Parathyroid adenoma (tissue), 2 donors: ENCODE measurements around the gene RTKN.
A peak's percentile ranks its signal among the peaks of the same experiment; 100 is the strongest.

ENCODE experiments used
- H2AFZ ChIP-seq: fragments of 300-600 bp; sonication (generic); one replicate; pipeline ENCODE4 v1.7.0; 2017; ENCODE audit warnings: antibody characterized with exemption, mild to moderate bottlenecking
- H3K27ac ChIP-seq: fragments of 300-600 bp; sonication (generic); one replicate; pipeline ENCODE4 v1.7.0; 2017
- H3K27me3 ChIP-seq: fragments of 300-600 bp; sonication (generic); one replicate; pipeline ENCODE4 v1.7.0; 2017; ENCODE audit warnings: low read length; ENCODE audit not compliant: control insufficient read depth, insufficient read depth
- H3K36me3 ChIP-seq: fragments of 300-600 bp; sonication (generic); one replicate; pipeline ENCODE4 v1.7.0; 2017; ENCODE audit warnings: low read length; ENCODE audit not compliant: control insufficient read depth, insufficient read depth
- H3K4me1 ChIP-seq: fragments of 300-600 bp; sonication (generic); one replicate; pipeline ENCODE4 v1.7.0; 2017; ENCODE audit warnings: control low read depth
- H3K4me2 ChIP-seq: fragments of 300-600 bp; sonication (generic); one replicate; pipeline ENCODE4 v1.7.0; 2017; ENCODE audit warnings: low read length
- H3K4me3 ChIP-seq: fragments of 300-600 bp; sonication (generic); one replicate; pipeline ENCODE4 v1.7.0; 2017; ENCODE audit warnings: low read depth, low read length
- H3K79me2 ChIP-seq: fragments of 300-600 bp; sonication (generic); one replicate; pipeline ENCODE4 v1.7.0; 2017; ENCODE audit warnings: control low read depth
- H3K9ac ChIP-seq: fragments of 300-600 bp; sonication (generic); one replicate; pipeline ENCODE4 v1.7.0; 2017; ENCODE audit warnings: mild to moderate bottlenecking
- H3K9me3 ChIP-seq: fragments of 300-600 bp; sonication (generic); one replicate; pipeline ENCODE4 v1.7.0; 2017; ENCODE audit warnings: low read length; ENCODE audit not compliant: control insufficient read depth
- CTCF ChIP-seq: fragments of 300-600 bp; sonication (generic); IDR thresholded peaks from one replicate; pipeline ENCODE4 v1.7.0; 2017; ENCODE audit warnings: antibody characterized with exemption, mild to moderate bottlenecking
- donor health status: primary hyperparathyroidism.

The RTKN gene

GRCh38 chr2:74482801-74483674 is 41.3 kb upstream of the RTKN start, which contains the start of the genes CCDC142 and TTC31:
TSS of gene CCDC142 (minus strand) at chr2:74482998. CDS start at chr2:74482837, 161 bp downstream.
TSS of gene TTC31 (plus strand) at chr2:74483081. CDS start at chr2:74483096, 15 bp downstream.
- H2AFZ ChIP-seq, result peak within 1 kb of the TSS; percentile 79
- peak within 1 kb of the TSS; percentile 1 for H3K9ac ChIP-seq
- peak within 1 kb of the TSS; percentile 97 for H3K4me2 ChIP-seq
- H3K4me1 ChIP-seq, result no peaks in the 10 kb centered on the region
- H3K4me3 ChIP-seq, result peak within 1 kb of the TSS; percentile 94
- H3K36me3 ChIP-seq, result no peaks in the 10 kb centered on the region
- peak; percentile 93 for TF ChIP-seq CTCF
- no peaks in the 10 kb centered on the region for H3K27me3 ChIP-seq
- H3K79me2 ChIP-seq, result peaks cover 20% of the 10 kb centered on the region
- H3K27ac ChIP-seq, result peak within 1 kb of the TSS; percentile 83
- no peaks in the 10 kb centered on the region for H3K9me3 ChIP-seq

- no peaks in the 10 kb centered on the region for H3K27me3 ChIP-seq
- no peaks in the 10 kb centered on the region for H3K36me3 ChIP-seq
- peak overlapping the region; percentile 79 for H2AFZ ChIP-seq
- H3K9ac ChIP-seq, result peak overlapping the region; percentile 1
- no peaks in the 10 kb centered on the region for H3K4me1 ChIP-seq
- H3K4me3 ChIP-seq, result peak overlapping the region; percentile 94
- no peaks in the 10 kb centered on the region for H3K9me3 ChIP-seq
- peak overlapping the region; percentile 97 for H3K4me2 ChIP-seq
- peak overlapping the region; percentile 83 for H3K27ac ChIP-seq
- no peak for TF ChIP-seq CTCF
- peaks cover 20% of the 10 kb centered on the region for H3K79me2 ChIP-seq
These were observed 40.4 kb upstream of the RTKN start for GRCh38 chr2:74481961-74482800.

GRCh38 chr2:74481431-74481830 is 39.7 kb upstream of the RTKN start:
- Histone ChIP-seq H3K36me3 (no peaks in the 10 kb centered on the region), H3K9ac (no peak overlapping the region), H3K27ac (no peak overlapping the region), H3K4me2 (peak overlapping the region; percentile 97), H3K27me3 (no peaks in the 10 kb centered on the region), H3K9me3 (no peaks in the 10 kb centered on the region), H3K4me1 (no peaks in the 10 kb centered on the region), H2AFZ (no peak overlapping the region), H3K4me3 (peak overlapping the region; percentile 94), H3K79me2 (peaks cover 20% of the 10 kb centered on the region)
- no peak for TF ChIP-seq CTCF

- Histone ChIP-seq H3K9ac (no peak overlapping the region), H3K36me3 (no peaks in the 10 kb centered on the region), H3K79me2 (peaks cover 3% of the 10 kb centered on the region), H3K4me1 (peaks cover 8% of the 10 kb centered on the region), H3K4me2 (no peak overlapping the region), H3K27me3 (no peaks in the 10 kb centered on the region), H3K27ac (no peak overlapping the region), H3K9me3 (no peaks in the 10 kb centered on the region), H2AFZ (no peak overlapping the region), H3K4me3 (no peak overlapping the region)
- TF ChIP-seq CTCF, result no peak
These were observed 33.2 kb upstream of the RTKN start for GRCh38 chr2:74474899-74475298.
